Measurements from ENCODE around the gene PRDX3. TPM values are rescaled to one million over a fixed set of nuclear protein-coding genes. Genes with fewer than 3 reads are reported as not detected.
A peak's percentile ranks its signal among the peaks of the same experiment; 100 is the strongest.

PRDX3 gene
- polyA plus RNA-seq, 1 of the 3 experiments (the other 2 are of a cell fraction): 193 TPM

DNA sequence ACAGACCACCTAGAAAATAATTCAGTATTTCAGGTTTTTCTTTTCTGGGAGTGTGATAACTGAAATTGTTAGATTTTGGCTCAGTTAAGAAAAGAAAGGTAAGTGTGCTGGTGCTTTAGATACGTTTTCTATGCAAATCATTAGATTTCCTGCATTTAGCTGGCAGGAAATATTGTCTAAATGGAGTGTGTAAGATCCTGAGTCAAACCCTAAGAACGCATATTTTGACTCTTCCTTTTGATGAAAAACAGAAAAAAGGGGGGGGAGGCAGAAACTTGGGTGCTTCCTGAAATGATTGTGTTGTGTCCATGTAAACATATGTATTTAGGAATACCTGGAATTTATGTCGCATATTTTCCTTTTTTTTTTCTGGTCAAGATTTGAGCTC, 29.9 kb upstream of the PRDX3 start:
- H3K36me3 ChIP-seq (replicated peaks in 1 of 2; ENCODE audit: control insufficient read depth in 1 of 2, insufficient read depth in 2 of 2, low read length in 1 of 2): no peaks in the 10 kb centered on the region
- ChIA-PET CTCF (interaction anchor here (0.9 to 15.4 kb wide), 15 partner anchors 9 to 237 kb away, joined by 3 to 505 read pairs (median 11); no protein-coding TSS in a partner anchor), POLR2A (no interaction called here)
- H3K4me3 ChIP-seq (ENCODE audit: low read depth in 2 of 2, low read length in 1 of 2): peak overlapping the region; percentile 91
- peaks cover 31% of the 10 kb centered on the region for H3F3A ChIP-seq (replicated peaks; ENCODE audit: insufficient read depth)
- no peaks in the 10 kb centered on the region for H3K9me3 ChIP-seq
- WGBS (ENCODE audit: low lambda C conversion rate): 2% methylated on average over 3 of the region's 3 CpGs
- peak overlapping the region; percentile 97 for H3K4me2 ChIP-seq
- peak overlapping the region; percentile 67 to 98 for H3K27ac ChIP-seq (ENCODE audit: low read depth in 2 of 2, low read length in 1 of 2)
- H3K9me2 ChIP-seq: no peaks in the 10 kb centered on the region
- peak overlapping the region; percentile 74 for H3K9ac ChIP-seq
- peaks cover 32 to 40% of the 10 kb centered on the region in 2 experiments for H3K4me1 ChIP-seq (ENCODE audit: control insufficient read depth in 1 of 2, insufficient read depth in 2 of 2, low read depth in 1 of 2, low read length in 1 of 2)
- H4K20me1 ChIP-seq (ENCODE audit: insufficient read depth): no peaks in the 10 kb centered on the region
- H3K79me2 ChIP-seq (ENCODE audit: insufficient read depth): peaks cover 45% of the 10 kb centered on the region
- H2AFZ ChIP-seq (ENCODE audit: low read depth): peak overlapping the region; percentile 65
- no peaks in the 10 kb centered on the region for H3K27me3 ChIP-seq (ENCODE audit: insufficient read depth)
- DNase-seq: no peak
- TF ChIP-seq MEF2A (IDR thresholded peaks at IDR 0.05; ENCODE audit: borderline replicate concordance, low read depth) (no peak), GATA2 (CRISPR knock-in tag; IDR thresholded peaks at IDR 0.05) (no peak), FOXM1 (IDR thresholded peaks at IDR 0.05; ENCODE audit: low read depth) (no peak), POLR2AphosphoS5 (IDR thresholded peaks at IDR 0.05; ENCODE audit: low read depth, low read length) (no peak), TCF12 (IDR thresholded peaks at IDR 0.05) (peak; percentile 85), TEAD4 (IDR thresholded peaks at IDR 0.05; ENCODE audit: borderline replicate concordance, insufficient read depth) (0 out of 2 replicates have a peak, but pooled peaks have one; percentile 31), JUND (IDR thresholded peaks at IDR 0.05) (peak; percentile 46; the same call in 1 of the 2 replicates), GABPA (IDR thresholded peaks at IDR 0.05; ENCODE audit: low read depth) (no peak), TAF1 (IDR thresholded peaks at IDR 0.05; ENCODE audit: borderline replicate concordance, low read depth, low read length) (no peak), NFIC (IDR thresholded peaks at IDR 0.05; ENCODE audit: borderline replicate concordance) (no peak), RFX5 (IDR thresholded peaks at IDR 0.05; ENCODE audit: low read length) (no peak), CHD2 (IDR thresholded peaks at IDR 0.05; ENCODE audit: low read length, partially characterized antibody) (no peak), EP300 (IDR thresholded peaks at IDR 0.05; ENCODE audit: borderline replicate concordance in 1 of 2, low read depth in 1 of 2, low read length in 1 of 2) (no peak), FOXJ3 (CRISPR knock-in tag; IDR thresholded peaks at IDR 0.05) (no peak), YY1 (IDR thresholded peaks at IDR 0.05; ENCODE audit: low read depth) (no peak), SIN3A (IDR thresholded peaks at IDR 0.05; ENCODE audit: borderline replicate concordance, low read depth, low read length) (no peak), NRF1 (IDR thresholded peaks at IDR 0.05; ENCODE audit: low read depth, low read length) (no peak), MXI1 (IDR thresholded peaks at IDR 0.05; ENCODE audit: low read depth, low read length) (no peak), FOSL2 (IDR thresholded peaks at IDR 0.05; ENCODE audit: borderline replicate concordance, low read depth) (peak; percentile 54; the same call in 1 of the 2 replicates), SMC3 (IDR thresholded peaks at IDR 0.05; ENCODE audit: low read depth, low read length) (no peak), ELF1 (IDR thresholded peaks at IDR 0.05) (no peak), RCOR1 (IDR thresholded peaks at IDR 0.05; ENCODE audit: low read length) (no peak)
- TF ChIP-seq, protein P1, sequence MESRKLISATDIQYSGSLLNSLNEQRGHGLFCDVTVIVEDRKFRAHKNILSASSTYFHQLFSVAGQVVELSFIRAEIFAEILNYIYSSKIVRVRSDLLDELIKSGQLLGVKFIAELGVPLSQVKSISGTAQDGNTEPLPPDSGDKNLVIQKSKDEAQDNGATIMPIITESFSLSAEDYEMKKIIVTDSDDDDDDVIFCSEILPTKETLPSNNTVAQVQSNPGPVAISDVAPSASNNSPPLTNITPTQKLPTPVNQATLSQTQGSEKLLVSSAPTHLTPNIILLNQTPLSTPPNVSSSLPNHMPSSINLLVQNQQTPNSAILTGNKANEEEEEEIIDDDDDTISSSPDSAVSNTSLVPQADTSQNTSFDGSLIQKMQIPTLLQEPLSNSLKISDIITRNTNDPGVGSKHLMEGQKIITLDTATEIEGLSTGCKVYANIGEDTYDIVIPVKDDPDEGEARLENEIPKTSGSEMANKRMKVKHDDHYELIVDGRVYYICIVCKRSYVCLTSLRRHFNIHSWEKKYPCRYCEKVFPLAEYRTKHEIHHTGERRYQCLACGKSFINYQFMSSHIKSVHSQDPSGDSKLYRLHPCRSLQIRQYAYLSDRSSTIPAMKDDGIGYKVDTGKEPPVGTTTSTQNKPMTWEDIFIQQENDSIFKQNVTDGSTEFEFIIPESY (IDR thresholded peaks at IDR 0.05; ENCODE audit: borderline replicate concordance, low read depth): no peak
- TF ChIP-seq, protein P2, sequence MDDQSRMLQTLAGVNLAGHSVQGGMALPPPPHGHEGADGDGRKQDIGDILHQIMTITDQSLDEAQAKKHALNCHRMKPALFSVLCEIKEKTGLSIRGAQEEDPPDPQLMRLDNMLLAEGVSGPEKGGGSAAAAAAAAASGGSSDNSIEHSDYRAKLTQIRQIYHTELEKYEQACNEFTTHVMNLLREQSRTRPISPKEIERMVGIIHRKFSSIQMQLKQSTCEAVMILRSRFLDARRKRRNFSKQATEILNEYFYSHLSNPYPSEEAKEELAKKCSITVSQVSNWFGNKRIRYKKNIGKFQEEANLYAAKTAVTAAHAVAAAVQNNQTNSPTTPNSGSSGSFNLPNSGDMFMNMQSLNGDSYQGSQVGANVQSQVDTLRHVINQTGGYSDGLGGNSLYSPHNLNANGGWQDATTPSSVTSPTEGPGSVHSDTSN (IDR thresholded peaks at IDR 0.05): peak; percentile 24; the same call in 1 of the 2 replicates
- TF ChIP-seq, protein P3, sequence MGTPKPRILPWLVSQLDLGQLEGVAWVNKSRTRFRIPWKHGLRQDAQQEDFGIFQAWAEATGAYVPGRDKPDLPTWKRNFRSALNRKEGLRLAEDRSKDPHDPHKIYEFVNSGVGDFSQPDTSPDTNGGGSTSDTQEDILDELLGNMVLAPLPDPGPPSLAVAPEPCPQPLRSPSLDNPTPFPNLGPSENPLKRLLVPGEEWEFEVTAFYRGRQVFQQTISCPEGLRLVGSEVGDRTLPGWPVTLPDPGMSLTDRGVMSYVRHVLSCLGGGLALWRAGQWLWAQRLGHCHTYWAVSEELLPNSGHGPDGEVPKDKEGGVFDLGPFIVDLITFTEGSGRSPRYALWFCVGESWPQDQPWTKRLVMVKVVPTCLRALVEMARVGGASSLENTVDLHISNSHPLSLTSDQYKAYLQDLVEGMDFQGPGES (IDR thresholded peaks at IDR 0.05; ENCODE audit: low read depth, low read length): no peak
- TF ChIP-seq, protein P4, sequence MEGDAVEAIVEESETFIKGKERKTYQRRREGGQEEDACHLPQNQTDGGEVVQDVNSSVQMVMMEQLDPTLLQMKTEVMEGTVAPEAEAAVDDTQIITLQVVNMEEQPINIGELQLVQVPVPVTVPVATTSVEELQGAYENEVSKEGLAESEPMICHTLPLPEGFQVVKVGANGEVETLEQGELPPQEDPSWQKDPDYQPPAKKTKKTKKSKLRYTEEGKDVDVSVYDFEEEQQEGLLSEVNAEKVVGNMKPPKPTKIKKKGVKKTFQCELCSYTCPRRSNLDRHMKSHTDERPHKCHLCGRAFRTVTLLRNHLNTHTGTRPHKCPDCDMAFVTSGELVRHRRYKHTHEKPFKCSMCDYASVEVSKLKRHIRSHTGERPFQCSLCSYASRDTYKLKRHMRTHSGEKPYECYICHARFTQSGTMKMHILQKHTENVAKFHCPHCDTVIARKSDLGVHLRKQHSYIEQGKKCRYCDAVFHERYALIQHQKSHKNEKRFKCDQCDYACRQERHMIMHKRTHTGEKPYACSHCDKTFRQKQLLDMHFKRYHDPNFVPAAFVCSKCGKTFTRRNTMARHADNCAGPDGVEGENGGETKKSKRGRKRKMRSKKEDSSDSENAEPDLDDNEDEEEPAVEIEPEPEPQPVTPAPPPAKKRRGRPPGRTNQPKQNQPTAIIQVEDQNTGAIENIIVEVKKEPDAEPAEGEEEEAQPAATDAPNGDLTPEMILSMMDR (IDR thresholded peaks at IDR 0.05): no peak
- TF ChIP-seq, protein P5, sequence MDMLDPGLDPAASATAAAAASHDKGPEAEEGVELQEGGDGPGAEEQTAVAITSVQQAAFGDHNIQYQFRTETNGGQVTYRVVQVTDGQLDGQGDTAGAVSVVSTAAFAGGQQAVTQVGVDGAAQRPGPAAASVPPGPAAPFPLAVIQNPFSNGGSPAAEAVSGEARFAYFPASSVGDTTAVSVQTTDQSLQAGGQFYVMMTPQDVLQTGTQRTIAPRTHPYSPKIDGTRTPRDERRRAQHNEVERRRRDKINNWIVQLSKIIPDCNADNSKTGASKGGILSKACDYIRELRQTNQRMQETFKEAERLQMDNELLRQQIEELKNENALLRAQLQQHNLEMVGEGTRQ (IDR thresholded peaks at IDR 0.05; ENCODE audit: borderline replicate concordance, low read depth, low read length): no peak
- TF ChIP-seq, protein P6, sequence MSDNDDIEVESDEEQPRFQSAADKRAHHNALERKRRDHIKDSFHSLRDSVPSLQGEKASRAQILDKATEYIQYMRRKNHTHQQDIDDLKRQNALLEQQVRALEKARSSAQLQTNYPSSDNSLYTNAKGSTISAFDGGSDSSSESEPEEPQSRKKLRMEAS (IDR thresholded peaks at IDR 0.05; ENCODE audit: low read depth): peak; percentile 31; the same call in 1 of the 2 replicates
- TF ChIP-seq, protein P7, sequence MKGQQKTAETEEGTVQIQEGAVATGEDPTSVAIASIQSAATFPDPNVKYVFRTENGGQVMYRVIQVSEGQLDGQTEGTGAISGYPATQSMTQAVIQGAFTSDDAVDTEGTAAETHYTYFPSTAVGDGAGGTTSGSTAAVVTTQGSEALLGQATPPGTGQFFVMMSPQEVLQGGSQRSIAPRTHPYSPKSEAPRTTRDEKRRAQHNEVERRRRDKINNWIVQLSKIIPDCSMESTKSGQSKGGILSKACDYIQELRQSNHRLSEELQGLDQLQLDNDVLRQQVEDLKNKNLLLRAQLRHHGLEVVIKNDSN (IDR thresholded peaks at IDR 0.05; ENCODE audit: borderline replicate concordance, low read depth): no peak

Data from SK-N-SH (cell line).